Sigmoid colon (tissue), 7 donors: ENCODE results near the gene CPXM2. TPM values are rescaled to one million over a fixed set of nuclear protein-coding genes. Genes with fewer than 3 reads are reported as not detected.
A peak's percentile ranks its signal among the peaks of the same experiment; 100 is the strongest.

ENCODE experiments used
- DNase-seq: peaks from one replicate; pipeline ENCODE4 v3.0.0-alpha.2; 2019
- H3K27ac ChIP-seq, 4 donors: fragments of 200-600 bp; sonication (generic); one replicate each; pipeline ENCODE4 v1.5.1; 2016 to 2019; ENCODE audit warnings: mild to moderate bottlenecking in 1 of 4
- H3K27me3 ChIP-seq, 3 donors: fragments of 200-600 bp; sonication (generic); one replicate each; pipeline ENCODE4 v1.5.1; 2019; ENCODE audit warnings: mild to moderate bottlenecking in 1 of 3
- H3K36me3 ChIP-seq, 4 donors: fragments of 200-600 bp; sonication (generic); one replicate each; pipeline ENCODE4 v1.5.1; 2016 to 2019
- H3K4me1 ChIP-seq, 4 donors: fragments of 200-600 bp; sonication (generic); one replicate each; pipeline ENCODE4 v1.5.1; 2017 to 2019
- H3K4me3 ChIP-seq, 4 donors: fragments of 200-600 bp; sonication (generic); one replicate each; pipeline ENCODE4 v1.5.1; 2017 to 2019; ENCODE audit warnings: mild to moderate bottlenecking in 2 of 4, moderate library complexity in 1 of 4
- H3K9me3 ChIP-seq, 4 donors: fragments of 200-600 bp in 3 of 4; sonication (generic) in 3 of 4; one replicate each; pipeline versions ENCODE4 v1.5.1 to v1.6.1; 2013 to 2019
- CTCF ChIP-seq, 4 experiments: fragments of 450-650 bp in 3 of 4; fragments of 200-600 bp in 1 of 4; IDR thresholded peaks; one replicate each; pipeline ENCODE4 v1.5.1; 2016 to 2019; ENCODE audit warnings: antibody characterized with exemption in 4 of 4, mild to moderate bottlenecking in 3 of 4, moderate library complexity in 2 of 4
- EP300 ChIP-seq, 4 donors: sonication (generic); formaldehyde crosslinking; IDR thresholded peaks; one replicate each; pipeline ENCODE4 v1.6.1; 2017; ENCODE audit warnings: antibody characterized with exemption in 4 of 4
- POLR2A ChIP-seq, 2 donors: fragments of 450-650 bp; IDR thresholded peaks; one replicate each; pipeline ENCODE4 v1.6.1; 2016; ENCODE audit warnings: antibody characterized with exemption in 2 of 2, mild to moderate bottlenecking in 2 of 2, moderate library complexity in 2 of 2
- POLR2AphosphoS5 ChIP-seq, 4 donors: sonication (generic); formaldehyde crosslinking; IDR thresholded peaks; one replicate each; pipeline ENCODE4 v1.6.1; 2017; ENCODE audit warnings: antibody characterized with exemption in 4 of 4
- WGBS, 2 donors: extraction: QIAGEN DNeasy Blood & Tissue Kit; methylation state at CpG; one replicate each; pipeline ENCODE4 v1.1.7; 2013; 5-methylcytosine and 5-hydroxymethylcytosine counted together
- intact Hi-C: fragments of 100-400 bp; cut with DNase I; formaldehyde crosslinking; loops from one replicate; pipeline ENCODE4 v1.15.1; 2023
- polyA plus RNA-seq, 3 donors: library from polyadenylated mRNA; stranded (reverse); fragments of 200-250 nt; gene quantifications; one replicate each; pipeline ENCODE4 v1.2.3, GENCODE V29; 2013
- total RNA-seq, 4 donors: library from RNA; depleted of rRNA; stranded (reverse); fragments of >200 nt; gene quantifications; one replicate each; pipeline ENCODE4 v1.1.0, GENCODE V29; 2016
- donor health status: healthy with polysubstance abuse.
- donor health status: Bipolar disorder and iron deficiency.
- donor health status: healthy.

The CPXM2 gene
- total and polyA plus RNA-seq, 7 donors, result 0.69 to 153 (median 48.5) TPM

- H3K9me3 ChIP-seq, result no peaks in the 10 kb centered on the region
- H3K4me1 ChIP-seq, result peaks cover 0 to 90% (median 84%) of the 10 kb centered on the region in 4 donors
- no peaks in the 10 kb centered on the region for H3K27me3 ChIP-seq
- intact Hi-C loops, result loop anchor here (5.0 kb wide), 1 partner anchor 34 kb away; the partner anchor contains the start of gene CPXM2
- WGBS, 2 donors, result 32 to 54% methylated on average over 9 of the region's 9 CpGs
- H3K27ac ChIP-seq, result peak overlapping the region; percentile 91 to 97 (median 97)
- TF ChIP-seq CTCF (IDR thresholded peaks at IDR 0.05), result no peak
- peak in 1 of 4 donors; percentile 31 for TF ChIP-seq EP300 (IDR thresholded peaks at IDR 0.05)
- peak in 1 of 2 donors; percentile 28 for TF ChIP-seq POLR2A (IDR thresholded peaks at IDR 0.05)
- TF ChIP-seq POLR2AphosphoS5 (IDR thresholded peaks at IDR 0.05), result peak in 3 of 4 donors; percentile 42 to 59 (median 44)
- DNase-seq, result peak; percentile 82
- no peaks in the 10 kb centered on the region for H3K36me3 ChIP-seq
- H3K4me3 ChIP-seq, result no peak overlapping the region
Measured at GRCh38 chr10:123858077-123858681, 33.4 kb downstream of the CPXM2 start.

GRCh38 chr10:123857616-123858015 is 34.0 kb downstream of the CPXM2 start:
- Histone ChIP-seq H3K27ac (peak overlapping the region; percentile 91 to 97 (median 97)), H3K4me1 (peaks cover 0 to 90% (median 79%) of the 10 kb centered on the region in 4 donors), H3K27me3 (no peaks in the 10 kb centered on the region), H3K36me3 (no peaks in the 10 kb centered on the region), H3K9me3 (no peaks in the 10 kb centered on the region), H3K4me3 (no peak overlapping the region)
- WGBS, 2 donors, result 92 to 96% methylated on average over 19 of the region's 19 CpGs
- TF ChIP-seq POLR2AphosphoS5 (IDR thresholded peaks at IDR 0.05) (no peak), EP300 (IDR thresholded peaks at IDR 0.05) (no peak), CTCF (IDR thresholded peaks at IDR 0.05) (no peak), POLR2A (IDR thresholded peaks at IDR 0.05) (no peak)
- intact Hi-C loops, result loop anchor here (5.0 kb wide), 1 partner anchor 35 kb away; the partner anchor contains the start of gene CPXM2
- no peak for DNase-seq

GRCh38 chr10:123855008-123855684 is 36.5 kb downstream of the CPXM2 start:
- no peak for DNase-seq
- intact Hi-C loops, result loop anchor here (5.0 kb wide), 1 partner anchor 37 kb away; the partner anchor contains the start of gene CPXM2
- Histone ChIP-seq H3K27me3 (no peaks in the 10 kb centered on the region), H3K9me3 (no peaks in the 10 kb centered on the region), H3K4me3 (no peak overlapping the region), H3K4me1 (peaks cover 0 to 70% (median 58%) of the 10 kb centered on the region in 4 donors), H3K36me3 (no peaks in the 10 kb centered on the region), H3K27ac (peak overlapping the region in 3 of 4 donors; percentile 97)
- no peak for TF ChIP-seq POLR2AphosphoS5 (IDR thresholded peaks at IDR 0.05)
- TF ChIP-seq POLR2A (IDR thresholded peaks at IDR 0.05), result no peak
- no peak for TF ChIP-seq EP300 (IDR thresholded peaks at IDR 0.05)
- TF ChIP-seq CTCF (IDR thresholded peaks at IDR 0.05), result no peak
- 68 to 77% methylated on average over 7 of the region's 7 CpGs for WGBS, 2 donors

- Histone ChIP-seq H3K4me1 (peaks cover 0 to 68% (median 54%) of the 10 kb centered on the region in 4 donors), H3K36me3 (no peaks in the 10 kb centered on the region), H3K9me3 (no peaks in the 10 kb centered on the region), H3K27ac (peak overlapping the region in 3 of 4 donors; percentile 97), H3K4me3 (no peak overlapping the region), H3K27me3 (no peaks in the 10 kb centered on the region)
- no peak for DNase-seq
- TF ChIP-seq POLR2A (IDR thresholded peaks at IDR 0.05) (no peak), POLR2AphosphoS5 (IDR thresholded peaks at IDR 0.05) (no peak), EP300 (IDR thresholded peaks at IDR 0.05) (no peak), CTCF (IDR thresholded peaks at IDR 0.05) (no peak)
- 89 to 94% methylated on average over 7 of the region's 7 CpGs for WGBS, 2 donors
- intact Hi-C loops, result no loop called here
Measured at GRCh38 chr10:123854498-123854897, 37.1 kb downstream of the CPXM2 start.
